Cardiac muscle cell (in vitro differentiated cells and primary cell): ENCODE measurements around the gene EVI2A. TPM values are rescaled to one million over a fixed set of nuclear protein-coding genes. Genes with fewer than 3 reads are reported as not detected.

Experiments
- DNase-seq, 2 donors: peaks; one replicate each; pipeline versions ENCODE4 v3.0.0 to v3.0.0-alpha.2; 2010 to 2017; ENCODE audit warnings: low read depth in 1 of 2, low spot score in 1 of 2
- H3K27ac ChIP-seq: fragments of 200-600 bp; sonication (generic); 2 replicates; pipeline ENCODE4 v1.5.1; 2016
- H3K27me3 ChIP-seq: fragments of 200-600 bp; sonication (generic); 2 replicates; pipeline ENCODE4 v1.6.0; 2016; ENCODE audit warnings: control low read depth
- H3K36me3 ChIP-seq: fragments of 200-600 bp; sonication (generic); 2 replicates; pipeline ENCODE4 v1.5.1; 2016; ENCODE audit warnings: control low read depth
- H3K4me1 ChIP-seq: fragments of 200-600 bp; sonication (generic); 2 replicates; pipeline ENCODE4 v1.8.1; 2017; ENCODE audit warnings: low read depth, mild to moderate bottlenecking, mixed run types
- H3K4me3 ChIP-seq: fragments of 200-600 bp; sonication (generic); 2 replicates; pipeline ENCODE4 v1.5.1; 2016; ENCODE audit warnings: mild to moderate bottlenecking
- H3K9me3 ChIP-seq: fragments of 200-600 bp; sonication (generic); 2 replicates; pipeline ENCODE4 v1.5.1; 2017; ENCODE audit warnings: low read depth, mild to moderate bottlenecking, control low read depth
- polyA plus RNA-seq: library from polyadenylated mRNA; unstranded; fragments of >200 nt; fragmentation: Nextera tagmentation; extraction: Ambion mirVana; gene quantifications from 2 replicates; pipeline ENCODE4 v1.2.1, GENCODE V29; 2016
- total RNA-seq: library from RNA; depleted of rRNA; stranded (reverse); fragments of >200 nt; gene quantifications from 2 replicates; pipeline ENCODE4 v1.2.3, GENCODE V29; 2016
- TF ChIP-seq, protein P1 (sequence below): IDR thresholded peaks from 2 replicates; pipeline ENCODE4 v1.5.1; 2012; ENCODE audit warnings: low read depth, mild to moderate bottlenecking, low read length

EVI2A gene
- total and polyA plus RNA-seq, 2 experiments from 2014 or later = 0.99 TPM; not detected in 1

GRCh38 chr17:31286587-31286986 lies 34.8 kb downstream of the EVI2A start:
- Histone ChIP-seq H3K4me1 (no peaks in the 10 kb centered on the region), H3K36me3 (peaks cover 4% of the 10 kb centered on the region), H3K4me3 (no peak overlapping the region), H3K27ac (no peak overlapping the region), H3K9me3 (no peaks in the 10 kb centered on the region), H3K27me3 (no peaks in the 10 kb centered on the region)
- TF ChIP-seq, protein P1, sequence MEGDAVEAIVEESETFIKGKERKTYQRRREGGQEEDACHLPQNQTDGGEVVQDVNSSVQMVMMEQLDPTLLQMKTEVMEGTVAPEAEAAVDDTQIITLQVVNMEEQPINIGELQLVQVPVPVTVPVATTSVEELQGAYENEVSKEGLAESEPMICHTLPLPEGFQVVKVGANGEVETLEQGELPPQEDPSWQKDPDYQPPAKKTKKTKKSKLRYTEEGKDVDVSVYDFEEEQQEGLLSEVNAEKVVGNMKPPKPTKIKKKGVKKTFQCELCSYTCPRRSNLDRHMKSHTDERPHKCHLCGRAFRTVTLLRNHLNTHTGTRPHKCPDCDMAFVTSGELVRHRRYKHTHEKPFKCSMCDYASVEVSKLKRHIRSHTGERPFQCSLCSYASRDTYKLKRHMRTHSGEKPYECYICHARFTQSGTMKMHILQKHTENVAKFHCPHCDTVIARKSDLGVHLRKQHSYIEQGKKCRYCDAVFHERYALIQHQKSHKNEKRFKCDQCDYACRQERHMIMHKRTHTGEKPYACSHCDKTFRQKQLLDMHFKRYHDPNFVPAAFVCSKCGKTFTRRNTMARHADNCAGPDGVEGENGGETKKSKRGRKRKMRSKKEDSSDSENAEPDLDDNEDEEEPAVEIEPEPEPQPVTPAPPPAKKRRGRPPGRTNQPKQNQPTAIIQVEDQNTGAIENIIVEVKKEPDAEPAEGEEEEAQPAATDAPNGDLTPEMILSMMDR = no peak
- DNase-seq = no peak

GRCh38 chr17:31283841-31284240 lies 37.6 kb downstream of the EVI2A start:
- no peak overlapping the region for H3K4me3 ChIP-seq
- no peaks in the 10 kb centered on the region for H3K27me3 ChIP-seq
- H3K27ac ChIP-seq = no peak overlapping the region
- no peak for DNase-seq
- peaks cover 14% of the 10 kb centered on the region for H3K36me3 ChIP-seq
- H3K9me3 ChIP-seq = no peaks in the 10 kb centered on the region
- TF ChIP-seq, protein P1 = no peak
- no peaks in the 10 kb centered on the region for H3K4me1 ChIP-seq

GRCh38 chr17:31281061-31281460 lies 40.4 kb downstream of the EVI2A start:
- Histone ChIP-seq H3K27ac (no peak overlapping the region), H3K4me1 (no peaks in the 10 kb centered on the region), H3K36me3 (peaks cover 23% of the 10 kb centered on the region), H3K9me3 (no peaks in the 10 kb centered on the region), H3K4me3 (no peak overlapping the region), H3K27me3 (no peaks in the 10 kb centered on the region)
- TF ChIP-seq, protein P1 = no peak
- no peak for DNase-seq

DNA sequence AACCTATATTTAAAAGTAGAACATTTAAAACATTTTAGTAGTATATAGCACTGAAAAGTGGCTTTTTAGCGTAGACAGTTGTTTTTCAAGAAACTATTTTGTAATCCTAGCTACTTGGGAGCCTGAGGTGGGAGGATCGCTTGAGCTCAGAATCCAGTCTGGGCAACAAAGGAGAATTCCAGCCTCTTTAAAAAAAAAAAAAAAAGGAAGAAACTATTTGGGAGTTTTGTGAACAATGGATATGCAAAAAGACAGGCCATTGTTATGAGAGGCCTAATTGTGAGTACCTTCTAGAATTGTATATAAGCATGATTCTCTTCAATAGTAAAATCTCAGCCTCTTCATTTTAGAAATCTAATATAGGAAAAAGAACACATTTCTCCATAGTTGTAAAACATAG lies 42.0 kb downstream of the EVI2A start:
- peak in 1 of 2 donors; percentile 41 for DNase-seq
- Histone ChIP-seq H3K4me1 (no peaks in the 10 kb centered on the region), H3K36me3 (peaks cover 23% of the 10 kb centered on the region), H3K9me3 (no peaks in the 10 kb centered on the region), H3K4me3 (no peak overlapping the region), H3K27me3 (no peaks in the 10 kb centered on the region), H3K27ac (no peak overlapping the region)
- TF ChIP-seq, protein P1 = no peak

- Histone ChIP-seq H3K36me3 (peaks cover 26% of the 10 kb centered on the region), H3K27ac (no peak overlapping the region), H3K4me1 (no peaks in the 10 kb centered on the region), H3K4me3 (no peak overlapping the region), H3K9me3 (no peaks in the 10 kb centered on the region), H3K27me3 (no peaks in the 10 kb centered on the region)
- TF ChIP-seq, protein P1 = no peak
- no peak for DNase-seq
Measured at GRCh38 chr17:31275116-31275515, 46.3 kb downstream of the EVI2A start.

GRCh38 chr17:31274252-31274651 lies 47.2 kb downstream of the EVI2A start:
- Histone ChIP-seq H3K4me3 (no peak overlapping the region), H3K9me3 (no peaks in the 10 kb centered on the region), H3K27me3 (no peaks in the 10 kb centered on the region), H3K4me1 (no peaks in the 10 kb centered on the region), H3K36me3 (peaks cover 25% of the 10 kb centered on the region), H3K27ac (no peak overlapping the region)
- peak in 1 of 2 donors; percentile 92 for DNase-seq
- TF ChIP-seq, protein P1 = no peak
